ENCODE data around the gene WWOX. TPM values are rescaled to one million over a fixed set of nuclear protein-coding genes. Genes with fewer than 3 reads are reported as not detected.

The WWOX gene
- total RNA-seq, 4 donors from 2014 or later, result 12.9 to 53.5 (median 25.6) TPM

DNA sequence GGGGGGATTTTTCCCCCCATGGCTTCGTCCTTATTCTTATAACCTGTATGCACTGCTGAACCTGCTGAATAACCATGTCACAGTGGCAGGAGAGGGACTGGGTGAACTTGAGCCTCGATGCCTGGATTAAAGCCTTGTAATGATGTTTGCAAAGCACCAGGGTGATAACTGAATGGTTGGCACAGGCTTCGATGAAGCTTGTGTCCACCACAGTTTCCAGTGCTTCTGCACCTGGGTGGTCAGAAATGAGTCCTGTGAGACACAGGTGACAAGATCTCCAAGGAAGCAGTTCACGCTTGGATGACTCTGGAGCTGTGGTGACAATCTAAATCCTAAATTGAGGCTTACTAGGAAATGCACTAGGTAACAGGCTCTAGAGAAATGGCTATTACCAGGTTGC, 771.8 kb downstream of the WWOX start:
- H3K4me3 ChIP-seq, result no peak overlapping the region
- H3K27me3 ChIP-seq, result no peaks in the 10 kb centered on the region
- WGBS, 2 donors (ENCODE audit: low coverage in 1 of 2), result 80 to 100% methylated on average over 1 of the region's 4 CpGs
- no peak for ATAC-seq
- H3K9me3 ChIP-seq, result no peaks in the 10 kb centered on the region
- H3K27ac ChIP-seq, result no peak overlapping the region
- peaks cover 0 to 8% (median 2%) of the 10 kb centered on the region in 3 donors for H3K4me1 ChIP-seq
- TF ChIP-seq POLR2AphosphoS5 (IDR thresholded peaks at IDR 0.05) (no peak), EP300 (IDR thresholded peaks at IDR 0.05) (no peak), POLR2A (IDR thresholded peaks at IDR 0.05) (no peak)
- TF ChIP-seq, protein P1, sequence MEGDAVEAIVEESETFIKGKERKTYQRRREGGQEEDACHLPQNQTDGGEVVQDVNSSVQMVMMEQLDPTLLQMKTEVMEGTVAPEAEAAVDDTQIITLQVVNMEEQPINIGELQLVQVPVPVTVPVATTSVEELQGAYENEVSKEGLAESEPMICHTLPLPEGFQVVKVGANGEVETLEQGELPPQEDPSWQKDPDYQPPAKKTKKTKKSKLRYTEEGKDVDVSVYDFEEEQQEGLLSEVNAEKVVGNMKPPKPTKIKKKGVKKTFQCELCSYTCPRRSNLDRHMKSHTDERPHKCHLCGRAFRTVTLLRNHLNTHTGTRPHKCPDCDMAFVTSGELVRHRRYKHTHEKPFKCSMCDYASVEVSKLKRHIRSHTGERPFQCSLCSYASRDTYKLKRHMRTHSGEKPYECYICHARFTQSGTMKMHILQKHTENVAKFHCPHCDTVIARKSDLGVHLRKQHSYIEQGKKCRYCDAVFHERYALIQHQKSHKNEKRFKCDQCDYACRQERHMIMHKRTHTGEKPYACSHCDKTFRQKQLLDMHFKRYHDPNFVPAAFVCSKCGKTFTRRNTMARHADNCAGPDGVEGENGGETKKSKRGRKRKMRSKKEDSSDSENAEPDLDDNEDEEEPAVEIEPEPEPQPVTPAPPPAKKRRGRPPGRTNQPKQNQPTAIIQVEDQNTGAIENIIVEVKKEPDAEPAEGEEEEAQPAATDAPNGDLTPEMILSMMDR (IDR thresholded peaks at IDR 0.05), result no peak
- no peaks in the 10 kb centered on the region for H3K36me3 ChIP-seq

GRCh38 chr16:78876671-78877070, 777.2 kb downstream of the WWOX start:
- Histone ChIP-seq H3K36me3 (no peaks in the 10 kb centered on the region), H3K4me1 (no peaks in the 10 kb centered on the region), H3K27me3 (no peaks in the 10 kb centered on the region), H3K27ac (no peak overlapping the region), H3K4me3 (no peak overlapping the region), H3K9me3 (no peaks in the 10 kb centered on the region)
- WGBS, 2 donors (ENCODE audit: low coverage in 1 of 2), result 37 to 65% methylated on average over 2 of the region's 2 CpGs
- ATAC-seq, result no peak
- TF ChIP-seq EP300 (IDR thresholded peaks at IDR 0.05) (no peak), POLR2AphosphoS5 (IDR thresholded peaks at IDR 0.05) (no peak)

DNA sequence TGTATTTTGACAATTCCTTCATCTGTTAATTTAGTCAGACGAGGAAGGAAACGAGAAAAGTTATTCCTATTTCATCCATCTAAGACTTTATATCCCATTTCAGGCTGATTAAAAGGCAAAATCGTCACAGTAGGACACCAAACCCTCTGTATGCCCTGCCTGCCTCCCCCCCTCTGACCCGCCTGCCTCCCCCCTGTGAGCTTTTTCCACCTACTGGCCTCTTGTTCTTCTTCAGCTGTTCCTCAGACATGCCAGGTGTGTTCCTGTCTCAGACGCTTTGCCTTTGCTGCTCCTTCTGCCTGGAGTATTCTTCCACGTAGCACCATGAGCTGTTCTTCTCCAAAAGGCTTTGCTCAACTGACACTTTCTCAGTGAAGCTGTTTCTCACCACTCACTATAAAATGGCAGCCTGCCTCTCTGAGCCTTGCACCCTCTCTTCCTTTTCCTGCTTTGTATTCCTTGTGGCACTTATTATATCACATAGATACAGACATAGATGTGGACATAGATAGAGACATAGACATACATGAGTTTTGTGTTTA, 777.7 kb downstream of the WWOX start:
- TF ChIP-seq POLR2AphosphoS5 (IDR thresholded peaks at IDR 0.05) (no peak), EP300 (IDR thresholded peaks at IDR 0.05) (no peak), POLR2A (IDR thresholded peaks at IDR 0.05) (no peak)
- TF ChIP-seq, protein P1 (IDR thresholded peaks at IDR 0.05), result no peak
- Histone ChIP-seq H3K9me3 (no peaks in the 10 kb centered on the region), H3K36me3 (no peaks in the 10 kb centered on the region), H3K27me3 (no peaks in the 10 kb centered on the region), H3K4me3 (no peak overlapping the region), H3K27ac (no peak overlapping the region), H3K4me1 (no peaks in the 10 kb centered on the region)
- ATAC-seq, result no peak
- 67 to 90% methylated on average over 3 to 6 of the region's 6 CpGs for WGBS, 2 donors (ENCODE audit: low coverage in 1 of 2)

GRCh38 chr16:78878570-78878969, 779.1 kb downstream of the WWOX start:
- H3K9me3 ChIP-seq, result no peaks in the 10 kb centered on the region
- no peaks in the 10 kb centered on the region for H3K4me1 ChIP-seq
- H3K27ac ChIP-seq, result no peak overlapping the region
- H3K4me3 ChIP-seq, result no peak overlapping the region
- ATAC-seq, result no peak
- no peak for TF ChIP-seq EP300 (IDR thresholded peaks at IDR 0.05)
- TF ChIP-seq POLR2A (IDR thresholded peaks at IDR 0.05), result no peak
- no peak for TF ChIP-seq POLR2AphosphoS5 (IDR thresholded peaks at IDR 0.05)
- TF ChIP-seq, protein P1 (IDR thresholded peaks at IDR 0.05), result no peak
- no peaks in the 10 kb centered on the region for H3K27me3 ChIP-seq
- H3K36me3 ChIP-seq, result no peaks in the 10 kb centered on the region

DNA sequence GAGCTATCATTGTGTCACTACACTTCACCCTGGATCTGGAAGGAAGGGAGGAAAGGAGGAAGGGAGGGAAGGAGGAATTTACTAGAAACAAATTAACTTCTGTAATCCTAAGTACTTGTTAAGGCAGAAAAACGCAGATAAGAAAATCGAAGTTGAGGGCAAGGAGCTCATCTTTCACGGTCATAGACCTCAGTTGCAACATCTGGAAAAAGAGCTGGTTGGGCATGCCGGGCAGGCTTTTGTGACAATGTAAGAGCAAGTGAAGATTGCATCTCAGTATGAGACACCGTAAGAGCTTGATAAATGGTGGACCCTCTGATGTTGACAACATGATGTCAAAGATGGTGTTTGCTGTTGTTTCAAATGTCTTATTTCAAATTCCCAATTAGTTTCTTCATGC, 779.6 kb downstream of the WWOX start:
- Histone ChIP-seq H3K27me3 (no peaks in the 10 kb centered on the region), H3K4me1 (no peaks in the 10 kb centered on the region), H3K4me3 (no peak overlapping the region), H3K36me3 (no peaks in the 10 kb centered on the region), H3K27ac (no peak overlapping the region), H3K9me3 (no peaks in the 10 kb centered on the region)
- WGBS, 2 donors (ENCODE audit: low coverage in 1 of 2), result 80 to 89% methylated on average over 1 to 5 of the region's 5 CpGs
- no peak for TF ChIP-seq EP300 (IDR thresholded peaks at IDR 0.05)
- TF ChIP-seq POLR2AphosphoS5 (IDR thresholded peaks at IDR 0.05), result no peak
- TF ChIP-seq POLR2A (IDR thresholded peaks at IDR 0.05), result no peak
- TF ChIP-seq, protein P1 (IDR thresholded peaks at IDR 0.05), result no peak
- no peak for ATAC-seq

Data from gastroesophageal sphincter (tissue), 4 donors.